ENCODE results near the gene SLC27A3. TPM values are rescaled to one million over a fixed set of nuclear protein-coding genes. Genes with fewer than 3 reads are reported as not detected.

Gene SLC27A3
- total and polyA plus RNA-seq, 4 donors, result 26.3 to 166 (median 53.4) TPM

DNA sequence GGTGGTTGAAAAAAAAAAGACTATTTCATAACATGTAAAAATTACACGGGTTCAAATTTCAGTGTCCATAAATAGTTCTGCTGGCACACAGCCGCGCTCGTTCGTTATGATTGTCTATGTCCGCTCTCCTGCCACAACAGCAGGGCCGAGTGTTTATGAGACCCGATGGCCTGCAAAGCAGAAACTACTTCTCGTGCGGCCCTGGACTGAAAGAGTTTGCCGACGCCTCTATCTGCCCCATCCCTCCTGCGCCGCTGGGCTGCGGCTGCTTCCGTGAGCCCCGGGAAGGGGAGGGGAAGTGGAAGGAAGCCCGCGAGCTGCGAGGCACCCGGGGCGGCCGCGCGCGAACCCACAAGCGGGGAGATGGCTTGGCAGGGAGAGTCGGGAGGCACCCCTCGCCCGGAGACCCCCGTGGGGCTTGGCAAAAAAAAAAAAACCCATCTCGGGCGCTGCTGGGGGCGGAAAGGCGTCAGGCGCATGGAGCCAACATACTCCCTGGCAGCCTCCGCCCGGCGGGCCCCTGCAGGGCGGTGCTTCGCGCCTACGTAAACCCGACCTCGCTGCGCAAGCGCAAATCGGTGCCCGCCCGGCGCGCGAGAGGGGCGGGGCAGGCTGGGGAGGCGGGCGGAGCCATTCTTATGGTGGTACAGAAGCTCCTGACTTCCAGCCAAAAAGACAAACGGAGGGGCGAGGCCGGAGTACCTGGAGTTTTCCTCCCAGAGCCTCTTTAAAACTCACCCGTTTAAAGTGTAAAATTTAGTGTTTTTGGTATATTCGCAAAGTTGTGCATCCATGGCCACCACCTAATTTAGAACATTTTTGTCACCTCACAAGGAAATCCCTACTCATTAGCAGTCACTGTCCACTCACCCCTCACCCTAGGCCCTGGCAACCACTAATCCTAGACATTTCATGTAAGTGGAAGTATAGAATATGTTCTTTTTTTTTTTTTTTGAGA lies 8.3 kb downstream of the SLC27A3 start:
- Histone ChIP-seq H3K4me3 (ENCODE audit: low read length in 2 of 2) (peak overlapping the region; percentile 14 to 61), H3K27ac (ENCODE audit: low read depth in 1 of 2, low read length in 2 of 2) (peak overlapping the region; percentile 67 to 72), H3K4me1 (ENCODE audit: control insufficient read depth in 1 of 2, insufficient read depth in 2 of 2, low read length in 2 of 2) (no peaks in the 10 kb centered on the region), H3K27me3 (ENCODE audit: control insufficient read depth in 1 of 2, insufficient read depth in 2 of 2, low read length in 1 of 2) (no peaks in the 10 kb centered on the region), H3K9me3 (ENCODE audit: control insufficient read depth, low read length) (no peaks in the 10 kb centered on the region), H3K36me3 (ENCODE audit: control insufficient read depth in 1 of 2, insufficient read depth in 2 of 2, low read length in 1 of 2) (no peaks in the 10 kb centered on the region)
- ATAC-seq (ENCODE audit: low FRiP score) (peak; percentile 98), DNase-seq (peak; percentile 95 to 97)
- intact Hi-C loops (cut with DNase I), result loop anchor here in 1 of 2 donors (5.0 kb wide), 1 partner anchor 36 kb away; no protein-coding TSS in a partner anchor
- WGBS, 2 donors, result 0 to 1% methylated on average over 58 to 61 of the region's 61 CpGs

DNA sequence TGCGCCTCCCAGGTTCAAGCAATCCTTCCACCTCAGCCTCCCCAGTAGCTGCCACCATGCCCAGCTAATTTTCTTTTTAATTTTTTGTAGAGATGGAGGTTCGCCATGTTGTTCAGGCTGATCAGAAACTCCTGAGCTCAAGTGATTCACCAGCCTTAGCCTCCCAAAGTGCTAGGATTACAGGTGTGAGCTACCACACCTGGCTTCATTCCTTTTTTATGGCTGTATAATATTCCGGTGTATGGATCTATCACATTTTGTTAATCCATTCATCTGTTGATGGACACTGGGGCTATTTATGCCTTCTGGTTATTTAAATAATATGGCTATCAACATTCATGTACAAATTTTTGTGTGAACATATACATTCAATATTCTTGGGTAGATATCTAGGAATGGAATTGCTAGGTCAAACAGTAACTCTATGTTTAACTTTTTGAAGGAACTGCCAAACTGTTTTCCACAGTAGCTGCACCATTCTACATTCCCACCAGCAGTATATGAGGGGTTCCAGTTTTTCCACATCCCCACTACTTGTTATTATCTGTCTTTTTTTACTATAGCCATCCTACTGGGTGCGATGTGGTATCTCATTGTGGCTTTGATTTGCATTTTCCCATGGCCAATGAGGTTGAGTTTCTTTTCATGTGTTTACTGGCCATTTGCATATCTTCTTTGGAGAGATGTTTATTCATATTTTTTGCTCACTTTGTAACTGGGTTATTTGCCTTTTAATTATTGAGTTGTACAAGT lies 11.0 kb downstream of the SLC27A3 start:
- intact Hi-C loops (cut with DNase I), result no loop called here
- no peaks in the 10 kb centered on the region for H3K4me1 ChIP-seq (ENCODE audit: control insufficient read depth in 1 of 2, insufficient read depth in 2 of 2, low read length in 2 of 2)

DNA sequence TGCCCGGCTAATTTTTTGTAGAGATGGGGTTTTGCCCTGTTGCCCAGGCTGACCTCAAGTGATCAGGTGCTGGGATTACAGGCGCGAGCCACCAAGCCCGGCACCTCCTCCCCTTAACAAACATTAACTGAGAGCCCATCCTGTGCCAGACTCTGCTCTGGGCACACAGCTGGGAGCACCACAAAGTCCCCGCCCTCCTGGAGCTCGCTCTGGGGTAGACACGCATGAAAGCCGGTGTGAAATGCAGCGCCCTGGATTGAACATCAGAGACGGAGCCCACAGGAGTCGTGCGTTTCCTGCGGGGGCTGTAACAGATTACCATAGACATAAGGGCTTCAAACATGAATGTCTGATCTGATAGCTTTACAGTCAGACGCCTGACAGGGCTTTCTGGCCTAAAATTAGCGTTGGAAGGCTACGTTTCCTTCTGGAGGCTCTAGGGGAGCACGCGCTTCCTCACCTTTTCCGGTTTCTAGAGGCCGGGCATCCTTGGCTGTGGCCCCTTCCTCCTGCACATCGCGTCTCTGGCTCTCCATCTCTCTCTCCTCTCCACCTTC lies 14.3 kb downstream of the SLC27A3 start:
- intact Hi-C loops (cut with DNase I), result loop anchor here in 1 of 2 donors (10.0 kb wide), 1 partner anchor 1185 kb away; the partner anchor contains the start of genes CKS1B and SHC1

More for the DNA sequence above, 11.0 kb downstream of the SLC27A3 start:
- Histone ChIP-seq H3K27me3 (ENCODE audit: control insufficient read depth in 1 of 2, insufficient read depth in 2 of 2, low read length in 1 of 2) (no peaks in the 10 kb centered on the region), H3K36me3 (ENCODE audit: control insufficient read depth in 1 of 2, insufficient read depth in 2 of 2, low read length in 1 of 2) (no peaks in the 10 kb centered on the region), H3K9me3 (ENCODE audit: control insufficient read depth, low read length) (no peaks in the 10 kb centered on the region), H3K4me3 (ENCODE audit: low read length in 2 of 2) (no peak overlapping the region), H3K27ac (ENCODE audit: low read depth in 1 of 2, low read length in 2 of 2) (no peak overlapping the region)
- DNase-seq (no peak), ATAC-seq (ENCODE audit: low FRiP score) (no peak)
- WGBS, 2 donors, result 97% methylated on average over 4 of the region's 4 CpGs

DNA sequence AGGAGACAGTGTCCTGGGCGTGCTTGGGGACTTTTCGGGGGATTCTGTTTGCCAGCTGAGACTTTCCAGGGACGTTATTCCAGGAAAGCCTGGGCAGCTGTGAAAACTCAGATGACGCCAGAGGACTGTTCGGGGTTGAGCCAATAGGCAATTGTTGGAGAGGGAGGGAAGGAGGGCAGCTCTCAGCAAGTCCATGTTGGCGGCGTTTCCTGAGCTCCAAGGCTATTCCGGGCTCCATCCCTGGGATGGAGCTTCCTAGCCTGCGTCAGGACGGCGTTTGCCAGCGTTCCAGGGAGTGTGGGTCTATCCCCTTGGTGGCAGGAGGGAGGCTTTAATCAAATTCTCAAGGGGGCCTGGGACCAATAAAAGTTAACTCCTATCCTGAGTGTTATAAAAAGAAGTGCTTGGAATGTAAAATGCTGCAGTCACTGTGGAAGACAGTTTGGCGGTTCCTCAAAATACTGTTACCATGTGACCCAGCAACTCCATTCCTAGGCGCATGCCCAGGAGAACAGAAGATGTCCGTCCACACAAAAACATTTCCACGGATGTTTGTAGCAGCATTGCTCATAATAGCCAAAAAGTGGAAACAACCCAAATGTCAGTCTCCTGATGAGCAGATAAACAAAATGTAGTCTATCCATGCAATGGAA lies 15.2 kb downstream of the SLC27A3 start:
- H3K4me1 ChIP-seq (ENCODE audit: control insufficient read depth in 1 of 2, insufficient read depth in 2 of 2, low read length in 2 of 2), result no peaks in the 10 kb centered on the region
- peak overlapping the region; percentile 29 to 79 for H3K4me3 ChIP-seq (ENCODE audit: low read length in 2 of 2)
- no peaks in the 10 kb centered on the region for H3K27me3 ChIP-seq (ENCODE audit: control insufficient read depth in 1 of 2, insufficient read depth in 2 of 2, low read length in 1 of 2)
- no peaks in the 10 kb centered on the region for H3K36me3 ChIP-seq (ENCODE audit: control insufficient read depth in 1 of 2, insufficient read depth in 2 of 2, low read length in 1 of 2)
- peak overlapping the region; percentile 97 to 100 for H3K27ac ChIP-seq (ENCODE audit: low read depth in 1 of 2, low read length in 2 of 2)
- DNase-seq, result peak; percentile 91 to 93
- WGBS, 2 donors, result 2 to 4% methylated on average over 16 of the region's 16 CpGs
- no peaks in the 10 kb centered on the region for H3K9me3 ChIP-seq (ENCODE audit: control insufficient read depth, low read length)
- peak; percentile 93 for ATAC-seq (ENCODE audit: low FRiP score)
- intact Hi-C loops (cut with DNase I), result loop anchor here in 1 of 2 donors (10.0 kb wide), 1 partner anchor 1184 kb away; the partner anchor contains the start of genes CKS1B and SHC1

More for the DNA sequence above, 14.3 kb downstream of the SLC27A3 start:
- Histone ChIP-seq H3K4me3 (ENCODE audit: low read length in 2 of 2) (peak overlapping the region; percentile 10 to 79), H3K27me3 (ENCODE audit: control insufficient read depth in 1 of 2, insufficient read depth in 2 of 2, low read length in 1 of 2) (no peaks in the 10 kb centered on the region), H3K9me3 (ENCODE audit: control insufficient read depth, low read length) (no peaks in the 10 kb centered on the region), H3K4me1 (ENCODE audit: control insufficient read depth in 1 of 2, insufficient read depth in 2 of 2, low read length in 2 of 2) (no peaks in the 10 kb centered on the region), H3K36me3 (ENCODE audit: control insufficient read depth in 1 of 2, insufficient read depth in 2 of 2, low read length in 1 of 2) (no peaks in the 10 kb centered on the region), H3K27ac (ENCODE audit: low read depth in 1 of 2, low read length in 2 of 2) (peak overlapping the region; percentile 97 to 100)
- WGBS, 2 donors, result 2 to 3% methylated on average over 22 of the region's 22 CpGs
- peak in 1 of 2 donors; percentile 60 for DNase-seq
- ATAC-seq (ENCODE audit: low FRiP score), result peak; percentile 20

DNA sequence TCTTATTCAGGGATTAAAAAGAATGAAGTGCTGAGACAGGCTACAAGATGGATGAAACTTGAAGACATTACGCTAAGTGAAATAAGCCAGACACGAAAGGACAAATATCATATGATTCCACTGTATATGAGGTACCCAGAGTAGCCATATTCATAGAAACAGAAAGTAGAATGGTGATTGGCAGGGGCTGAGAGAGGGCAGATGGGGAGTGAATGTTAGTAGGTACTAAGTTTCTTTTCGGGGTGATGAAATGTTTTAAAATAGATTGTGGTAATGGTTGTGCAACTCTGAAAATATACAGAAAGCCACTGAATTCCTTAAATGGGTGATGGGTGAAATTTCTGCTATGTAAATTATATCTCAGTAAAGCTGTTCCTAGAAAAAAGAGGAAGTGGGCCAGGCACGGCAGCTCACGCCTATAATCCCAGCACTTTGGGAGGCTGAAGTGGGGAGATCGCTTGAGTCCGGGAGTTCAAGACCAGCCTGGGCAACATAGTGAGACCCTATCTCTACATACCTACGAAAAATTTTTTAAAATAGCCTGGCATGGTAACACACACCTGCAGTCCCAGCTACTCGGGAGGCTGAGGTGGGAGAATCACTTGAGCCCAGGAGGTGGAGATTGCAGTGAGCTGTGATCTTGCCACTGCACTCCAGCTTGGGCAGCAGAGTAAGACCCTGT lies 15.9 kb downstream of the SLC27A3 start:
- intact Hi-C loops (cut with DNase I), result loop anchor here in 1 of 2 donors (10.0 kb wide), 1 partner anchor 1184 kb away; the partner anchor contains the start of genes CKS1B and SHC1
- 27 to 31% methylated on average over 9 of the region's 9 CpGs for WGBS, 2 donors
- H3K36me3 ChIP-seq (ENCODE audit: control insufficient read depth in 1 of 2, insufficient read depth in 2 of 2, low read length in 1 of 2), result no peaks in the 10 kb centered on the region
- H3K9me3 ChIP-seq (ENCODE audit: control insufficient read depth, low read length), result no peaks in the 10 kb centered on the region
- DNase-seq (peak in 1 of 2 donors; percentile 82), ATAC-seq (ENCODE audit: low FRiP score) (peak; percentile 59)
- H3K4me3 ChIP-seq (ENCODE audit: low read length in 2 of 2), result peak overlapping the region in 1 of 2 donors; percentile 8
- H3K4me1 ChIP-seq (ENCODE audit: control insufficient read depth in 1 of 2, insufficient read depth in 2 of 2, low read length in 2 of 2), result no peaks in the 10 kb centered on the region
- H3K27ac ChIP-seq (ENCODE audit: low read depth in 1 of 2, low read length in 2 of 2), result peak overlapping the region; percentile 76 to 100
- no peaks in the 10 kb centered on the region for H3K27me3 ChIP-seq (ENCODE audit: control insufficient read depth in 1 of 2, insufficient read depth in 2 of 2, low read length in 1 of 2)

DNA sequence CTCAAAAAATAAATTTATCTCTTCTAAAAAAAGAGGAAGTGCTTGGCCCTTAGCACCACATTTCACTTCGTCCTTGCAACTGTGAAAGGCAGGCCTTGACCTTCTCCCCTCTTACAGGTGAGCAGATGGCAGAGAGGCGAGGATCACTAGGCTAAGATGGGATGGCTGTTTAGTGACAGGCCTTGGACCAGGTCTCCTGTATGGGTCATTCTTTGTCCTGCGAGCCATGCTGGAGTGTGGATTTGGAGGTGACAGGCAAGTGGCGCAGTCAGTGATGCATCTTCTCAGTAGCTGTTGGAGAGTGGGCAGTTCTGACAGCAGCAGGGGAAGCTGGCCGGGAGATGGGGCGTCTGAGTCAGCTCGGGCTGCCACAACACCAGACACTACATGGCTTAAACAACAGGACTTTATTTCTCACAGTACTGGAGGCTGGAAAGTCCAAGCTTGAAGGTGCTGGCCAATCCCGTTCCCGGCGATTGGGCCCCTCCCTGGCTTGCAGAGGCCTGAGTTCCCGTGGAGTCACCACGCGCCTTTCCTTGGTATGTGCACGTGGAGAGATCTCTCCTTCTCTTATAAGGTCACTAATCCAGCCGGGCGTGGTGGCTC lies 16.5 kb downstream of the SLC27A3 start:
- H3K27ac ChIP-seq (ENCODE audit: low read depth in 1 of 2, low read length in 2 of 2), result peak overlapping the region in 1 of 2 donors; percentile 57
- no peaks in the 10 kb centered on the region for H3K9me3 ChIP-seq (ENCODE audit: control insufficient read depth, low read length)
- no peak for DNase-seq
- no peaks in the 10 kb centered on the region for H3K27me3 ChIP-seq (ENCODE audit: control insufficient read depth in 1 of 2, insufficient read depth in 2 of 2, low read length in 1 of 2)
- WGBS, 2 donors, result 88 to 89% methylated on average over 16 of the region's 16 CpGs
- H3K4me3 ChIP-seq (ENCODE audit: low read length in 2 of 2), result no peak overlapping the region
- no peak for ATAC-seq (ENCODE audit: low FRiP score)
- intact Hi-C loops (cut with DNase I), result loop anchor here in 1 of 2 donors (10.0 kb wide), 1 partner anchor 1183 kb away; the partner anchor contains the start of genes CKS1B and SHC1
- no peaks in the 10 kb centered on the region for H3K36me3 ChIP-seq (ENCODE audit: control insufficient read depth in 1 of 2, insufficient read depth in 2 of 2, low read length in 1 of 2)
- no peaks in the 10 kb centered on the region for H3K4me1 ChIP-seq (ENCODE audit: control insufficient read depth in 1 of 2, insufficient read depth in 2 of 2, low read length in 2 of 2)

DNA sequence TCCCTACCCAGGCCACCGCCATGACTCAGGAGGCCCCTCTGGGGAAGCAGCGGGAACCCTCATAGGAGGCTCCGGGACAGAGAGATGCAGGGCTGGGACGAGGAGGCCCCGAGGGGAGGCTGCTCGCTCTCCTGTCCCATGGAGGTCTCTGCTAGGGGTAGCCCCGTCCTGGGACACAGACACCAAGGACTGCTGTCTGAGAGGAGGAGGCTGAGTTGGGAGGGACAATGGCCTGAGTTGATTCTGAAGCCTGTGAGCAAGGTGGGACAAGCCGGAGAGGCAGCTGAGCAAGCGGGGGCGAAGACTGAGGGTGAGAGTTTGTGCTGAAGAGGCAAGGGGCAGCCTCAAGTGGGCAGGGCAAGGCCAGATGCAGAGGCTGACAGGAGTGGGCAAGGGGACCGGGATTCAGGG lies 17.4 kb downstream of the SLC27A3 start:
- intact Hi-C loops (cut with DNase I), result loop anchor here in 1 of 2 donors (10.0 kb wide), 1 partner anchor 1182 kb away; the partner anchor contains the start of genes CKS1B and SHC1
- ATAC-seq (ENCODE audit: low FRiP score), result no peak
- WGBS, 2 donors, result 90 to 95% methylated on average over 11 of the region's 11 CpGs

More for the DNA sequence above, 17.4 kb downstream of the SLC27A3 start:
- Histone ChIP-seq H3K4me1 (ENCODE audit: control insufficient read depth in 1 of 2, insufficient read depth in 2 of 2, low read length in 2 of 2) (no peaks in the 10 kb centered on the region), H3K4me3 (ENCODE audit: low read length in 2 of 2) (no peak overlapping the region), H3K36me3 (ENCODE audit: control insufficient read depth in 1 of 2, insufficient read depth in 2 of 2, low read length in 1 of 2) (no peaks in the 10 kb centered on the region), H3K9me3 (ENCODE audit: control insufficient read depth, low read length) (no peaks in the 10 kb centered on the region), H3K27ac (ENCODE audit: low read depth in 1 of 2, low read length in 2 of 2) (no peak overlapping the region), H3K27me3 (ENCODE audit: control insufficient read depth in 1 of 2, insufficient read depth in 2 of 2, low read length in 1 of 2) (no peaks in the 10 kb centered on the region)
- DNase-seq, result no peak

Measured in aorta (tissue), 5 donors.